Stimulated activated CD4-positive, alpha-beta T cell treated with anti-CD3 and anti-CD28 coated beads, Interleukin-1b, Interleukin-23, amount 100 ng/mL, for 4 hours (primary cell): ENCODE data around the gene ATG7.

ENCODE experiments used
- DNase-seq, 2 donors: peaks; one replicate each; pipeline ENCODE4 v3.0.0-alpha.2; 2020; ENCODE audit warnings: low read depth in 2 of 2

Gene ATG7

DNA sequence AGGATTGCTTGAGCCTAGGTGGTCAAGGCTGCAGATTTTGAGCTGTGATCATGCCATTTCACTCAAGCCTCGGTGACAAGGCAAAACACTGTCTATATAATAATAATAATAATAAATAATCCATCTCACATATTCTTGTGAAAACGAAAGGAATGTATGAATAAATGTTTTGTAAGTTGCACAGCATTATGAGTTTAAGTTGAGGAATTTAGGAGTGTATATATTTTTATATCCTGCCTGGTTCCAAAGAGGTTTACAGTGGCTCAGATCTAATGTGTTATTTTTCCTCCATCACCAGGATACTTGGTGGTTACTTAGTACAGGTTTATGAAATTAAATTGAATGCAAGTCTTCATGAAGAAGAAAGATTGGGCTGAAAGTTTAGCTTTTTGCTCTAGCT lies 77.2 kb downstream of the ATG7 start:
- DNase-seq: no peak

DNA sequence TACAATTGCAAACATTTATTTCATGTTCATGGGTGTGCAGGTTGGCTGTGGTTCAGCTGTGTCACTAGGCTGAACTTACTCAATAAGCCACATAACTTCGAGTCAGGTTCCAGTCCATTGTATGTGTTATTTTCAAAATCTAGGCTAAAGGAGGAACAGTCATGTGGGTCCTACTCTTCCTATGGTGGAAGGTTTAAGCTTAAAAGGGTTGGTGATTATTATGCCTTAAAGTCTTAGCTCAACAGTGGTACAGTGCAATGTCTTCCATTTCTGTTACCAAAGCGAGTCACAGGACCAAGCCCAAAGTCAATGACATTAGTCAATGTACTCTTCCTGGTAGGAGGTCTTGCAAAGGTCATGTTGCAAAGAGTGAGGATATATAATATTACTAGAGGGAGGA lies 78.2 kb downstream of the ATG7 start:
- no peak for DNase-seq

DNA sequence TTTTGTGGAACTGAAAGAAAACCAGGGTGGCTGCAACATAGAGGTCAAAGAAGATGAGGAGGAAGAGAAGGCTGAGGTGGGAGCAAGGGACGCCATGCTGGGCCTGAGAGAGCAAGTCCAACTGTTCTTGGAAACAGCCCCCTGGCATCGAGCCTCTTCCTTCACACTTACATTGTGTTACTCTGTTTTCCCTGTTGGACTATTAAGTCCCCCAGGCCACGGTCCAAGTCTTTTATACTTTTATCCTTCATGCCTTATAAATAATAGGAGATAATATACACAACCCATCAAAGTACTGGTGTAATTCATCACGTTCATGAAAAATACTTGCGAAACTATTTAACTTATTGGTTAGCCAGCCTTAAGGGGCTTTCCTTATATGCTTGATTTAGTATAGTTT lies 79.3 kb downstream of the ATG7 start:
- DNase-seq: no peak

DNA sequence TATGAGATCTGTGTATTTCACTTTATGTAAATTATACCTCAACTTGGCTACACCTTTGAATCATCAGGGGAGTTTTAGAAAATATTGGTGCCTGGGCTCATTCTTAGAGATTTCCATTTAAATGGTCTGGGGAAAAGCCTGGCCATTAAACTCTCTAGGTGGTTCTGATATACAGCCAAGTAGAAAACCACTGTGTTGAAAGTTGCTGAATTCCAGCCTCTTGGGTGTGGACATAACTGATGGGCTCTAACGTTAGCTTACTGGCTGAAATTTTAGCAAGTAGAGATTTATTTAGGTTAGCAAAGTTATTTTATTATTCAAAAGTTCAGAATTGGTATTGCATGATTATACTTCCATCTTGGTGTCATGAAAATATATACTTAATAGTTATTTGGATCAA lies 84.1 kb downstream of the ATG7 start:
- DNase-seq: no peak

DNA sequence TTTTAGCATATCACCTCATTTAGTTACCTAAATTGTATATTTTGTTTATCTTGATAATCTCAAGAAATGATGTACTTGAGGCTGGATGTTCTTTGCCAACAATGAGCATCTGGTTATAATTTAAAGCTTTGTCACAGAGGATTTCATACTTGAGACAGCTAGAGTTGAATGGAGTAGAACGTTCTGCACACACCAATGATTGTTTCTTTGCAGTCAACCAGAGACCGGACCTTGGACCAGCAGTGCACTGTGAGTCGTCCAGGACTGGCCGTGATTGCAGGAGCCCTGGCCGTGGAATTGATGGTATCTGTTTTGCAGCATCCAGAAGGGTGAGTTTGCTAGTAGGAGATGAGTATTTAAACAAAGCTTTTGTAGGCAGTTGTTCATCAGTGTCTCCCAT lies 90.4 kb downstream of the ATG7 start:
- no peak for DNase-seq

DNA sequence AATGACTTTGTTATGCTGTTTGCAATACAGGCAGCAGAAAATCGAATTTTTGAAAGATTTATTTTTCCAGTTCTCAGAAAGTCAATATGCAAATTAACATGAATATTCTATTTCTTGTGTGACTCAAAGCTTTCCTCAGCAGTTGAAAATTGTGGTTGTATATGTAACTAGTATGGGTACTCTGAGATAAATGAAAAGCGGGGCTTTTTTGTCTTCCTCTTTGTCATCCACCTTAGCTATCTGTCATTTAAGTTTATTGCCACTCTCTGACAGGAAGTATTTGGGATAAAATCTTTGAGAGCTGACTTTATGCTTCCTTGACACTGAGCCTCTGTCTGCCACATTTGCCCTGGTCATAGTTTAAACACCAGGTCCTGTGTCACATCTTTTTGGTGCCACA lies 91.5 kb downstream of the ATG7 start:
- no peak for DNase-seq

DNA sequence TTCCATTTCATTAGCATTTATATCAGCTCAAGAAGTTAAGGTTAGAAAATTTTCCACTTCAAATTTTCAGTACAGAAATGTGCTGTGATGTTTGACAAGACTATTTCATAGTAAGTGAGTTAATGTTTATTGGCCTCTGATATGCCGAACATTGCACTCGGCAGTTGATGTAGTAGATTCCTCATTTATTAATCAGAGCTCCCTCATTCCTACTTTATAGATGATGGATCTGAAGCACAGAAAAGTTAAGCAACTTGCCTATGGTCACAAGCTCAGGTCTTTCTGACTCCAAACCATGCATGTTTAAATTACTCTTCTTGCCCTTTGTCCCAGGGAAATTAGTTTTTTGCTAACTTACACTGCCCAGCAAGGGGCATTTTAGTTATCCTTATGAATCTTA lies 92.0 kb downstream of the ATG7 start:
- no peak for DNase-seq

DNA sequence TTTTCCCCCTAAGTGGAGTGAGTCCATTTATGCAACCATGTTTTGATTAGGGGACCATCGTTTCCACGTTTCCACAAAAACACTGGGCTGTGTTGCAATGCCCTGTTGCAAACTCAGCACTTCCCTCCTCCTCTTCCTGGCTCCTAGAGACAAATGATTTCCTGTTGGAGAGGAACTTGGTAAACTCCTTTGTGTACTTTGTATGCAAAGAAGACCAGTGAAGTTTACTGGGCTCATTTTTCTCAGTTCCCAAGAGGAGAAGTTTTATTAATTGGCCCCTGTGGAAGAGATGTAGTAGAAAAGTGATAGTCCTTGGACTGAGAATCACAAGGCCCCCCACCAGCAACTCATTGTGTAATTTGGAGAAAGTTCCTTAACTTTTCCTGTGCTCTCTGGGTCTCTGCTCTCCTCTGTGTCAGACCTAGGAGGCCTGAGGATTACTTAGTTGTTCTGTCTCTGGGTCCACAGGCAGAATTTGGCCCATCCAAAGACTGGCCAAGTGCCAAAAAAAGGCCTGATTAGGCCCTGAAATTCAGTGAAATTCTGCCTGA lies 95.0 kb downstream of the ATG7 start:
- no peak for DNase-seq

DNA sequence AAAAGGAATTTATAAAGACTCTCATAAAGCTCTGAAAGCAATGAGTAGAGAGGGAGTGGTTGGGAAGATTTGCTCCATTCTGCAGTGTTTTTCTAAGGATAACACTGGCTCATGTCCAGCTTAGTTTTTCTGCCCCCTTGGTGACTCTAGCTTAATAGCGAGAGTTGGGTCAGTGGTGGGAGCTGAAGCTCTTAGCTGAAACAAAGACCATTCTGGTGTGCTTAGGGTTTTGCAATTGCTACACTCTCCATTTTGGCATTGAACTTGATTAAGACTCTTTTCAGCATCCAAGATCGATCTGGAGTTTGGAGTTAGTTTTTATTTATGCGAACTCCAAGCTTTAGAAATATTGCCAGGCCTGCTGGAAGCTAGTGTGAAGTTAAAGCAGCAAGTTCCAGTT lies 98.0 kb downstream of the ATG7 start:
- DNase-seq: no peak

DNA sequence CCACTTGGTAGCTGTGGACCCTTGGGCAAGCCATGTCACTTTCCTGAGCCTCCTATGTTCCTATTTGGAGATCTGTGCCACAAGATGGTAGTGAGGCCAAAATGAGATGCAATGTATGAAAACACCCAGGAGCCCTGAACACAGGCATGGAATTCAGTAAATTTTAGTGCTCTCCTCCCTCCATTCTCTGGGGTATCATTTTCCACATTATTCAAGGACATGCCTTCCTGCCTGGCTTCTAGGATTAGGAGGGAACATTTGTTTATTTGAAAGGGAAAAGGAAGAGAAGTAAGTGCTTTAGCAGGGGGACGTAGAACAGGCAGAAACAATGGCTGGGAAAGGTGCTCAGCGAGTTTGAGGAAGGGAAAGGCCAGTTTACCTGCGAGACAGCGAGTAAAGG lies 98.8 kb downstream of the ATG7 start:
- DNase-seq: no peak

DNA sequence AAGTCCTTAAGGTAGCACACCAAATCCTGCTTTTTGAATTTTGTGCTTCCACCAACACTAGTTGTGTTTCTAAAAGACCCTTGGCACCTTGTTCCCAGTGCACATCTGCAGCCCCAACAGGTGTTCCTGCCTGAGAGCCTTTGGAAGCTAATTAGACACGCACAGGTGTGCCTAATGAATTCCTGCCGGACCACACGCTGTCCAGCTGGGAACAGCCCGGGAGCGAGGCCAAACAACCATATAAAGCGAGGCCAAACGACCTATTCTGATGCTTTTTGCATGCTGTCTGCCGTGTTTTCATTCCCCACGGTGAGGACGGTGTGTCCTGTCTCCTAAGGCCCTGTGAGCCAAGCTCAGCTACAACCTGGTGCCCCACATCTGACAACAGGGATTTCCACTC lies 99.5 kb downstream of the ATG7 start:
- no peak for DNase-seq

DNA sequence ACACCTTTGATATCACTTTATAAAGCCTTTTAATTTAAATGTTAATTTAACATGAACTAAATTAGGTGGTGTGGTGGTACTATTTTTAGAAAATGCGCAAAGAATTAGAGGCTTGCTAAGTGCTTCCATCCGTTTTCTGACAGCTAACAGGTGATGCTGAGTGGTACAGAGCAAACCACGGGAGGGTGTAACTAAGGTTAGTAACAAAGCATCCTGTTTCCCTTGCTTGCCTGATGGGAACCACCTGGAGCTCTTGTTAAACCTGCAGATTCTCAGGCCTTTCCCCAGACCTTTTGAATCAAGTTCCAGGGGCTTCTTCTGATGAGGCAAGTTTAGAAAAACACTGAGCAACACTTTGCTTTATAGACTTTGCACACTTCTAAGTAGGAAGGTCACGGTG lies 101.0 kb downstream of the ATG7 start:
- DNase-seq: no peak

DNA sequence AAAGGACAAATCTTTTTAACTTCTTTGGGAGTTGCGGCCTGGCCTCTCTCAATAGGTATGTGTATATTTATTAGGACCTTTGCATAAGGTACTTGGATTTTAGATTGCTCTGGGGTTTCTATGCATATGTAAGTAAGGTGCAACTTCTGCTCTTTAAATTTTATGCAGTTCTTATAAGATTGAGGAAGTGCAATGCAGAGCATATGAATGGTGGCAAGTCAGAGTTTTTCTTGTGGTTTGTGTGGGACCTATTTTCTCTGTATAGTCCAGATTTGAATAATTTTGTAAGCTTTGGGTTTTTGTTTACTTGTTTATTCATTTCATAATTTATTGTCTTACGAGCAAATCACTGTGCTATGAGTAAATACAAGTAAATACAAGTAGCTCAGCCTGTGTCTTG lies 101.5 kb downstream of the ATG7 start:
- no peak for DNase-seq

DNA sequence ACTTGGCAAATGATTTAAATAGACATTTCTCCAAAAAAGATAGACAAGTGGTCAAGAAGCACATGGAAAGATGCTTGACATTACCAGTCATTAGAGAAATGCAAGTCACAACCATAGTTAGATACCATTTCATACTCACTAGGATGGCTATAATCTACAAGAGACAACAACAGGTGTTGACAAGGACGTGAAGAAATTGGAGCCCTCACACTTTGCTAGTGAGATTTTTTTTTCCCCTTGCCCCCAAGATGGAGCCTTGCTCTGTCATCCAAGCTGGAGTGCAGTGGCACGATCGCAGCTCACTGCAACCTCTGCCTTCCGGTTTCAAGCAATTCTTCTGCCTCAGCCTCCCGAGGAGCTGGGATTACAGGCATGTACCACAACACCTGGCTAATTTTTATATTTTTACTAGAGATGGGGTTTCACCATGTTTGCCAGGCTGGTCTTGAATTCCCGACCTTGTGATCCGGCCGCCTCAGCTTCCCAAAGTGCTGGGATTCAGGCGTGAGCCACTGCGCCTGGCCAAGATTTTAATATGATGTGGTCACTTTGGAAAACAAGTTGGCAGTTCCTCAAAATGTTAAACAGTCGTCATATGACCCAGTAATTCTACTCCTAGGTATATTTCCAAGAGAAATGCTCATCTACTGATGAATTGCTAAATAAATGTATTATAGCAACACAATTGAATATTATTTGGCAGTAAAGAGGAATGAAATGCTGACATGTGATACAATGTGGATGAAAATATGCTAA lies 103.3 kb downstream of the ATG7 start:
- DNase-seq: no peak

DNA sequence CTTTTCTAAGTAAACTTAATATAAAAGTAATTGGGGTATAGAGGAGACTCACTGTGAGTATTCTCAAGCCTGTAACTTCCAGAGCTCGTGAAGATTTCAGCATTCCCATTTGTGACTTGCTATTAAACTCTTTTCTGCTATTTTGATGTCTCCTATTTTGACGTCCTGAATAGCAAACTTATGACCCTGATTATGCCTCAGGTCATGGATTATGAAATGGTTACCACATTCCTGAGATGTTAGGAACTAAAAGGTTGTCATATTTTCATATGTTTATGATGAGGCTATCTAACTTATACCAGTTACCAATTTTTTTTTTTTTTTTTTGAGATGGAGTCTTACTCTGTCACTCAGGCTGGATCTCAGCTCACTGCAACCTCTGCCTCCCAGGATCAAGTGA lies 105.5 kb downstream of the ATG7 start:
- no peak for DNase-seq

DNA sequence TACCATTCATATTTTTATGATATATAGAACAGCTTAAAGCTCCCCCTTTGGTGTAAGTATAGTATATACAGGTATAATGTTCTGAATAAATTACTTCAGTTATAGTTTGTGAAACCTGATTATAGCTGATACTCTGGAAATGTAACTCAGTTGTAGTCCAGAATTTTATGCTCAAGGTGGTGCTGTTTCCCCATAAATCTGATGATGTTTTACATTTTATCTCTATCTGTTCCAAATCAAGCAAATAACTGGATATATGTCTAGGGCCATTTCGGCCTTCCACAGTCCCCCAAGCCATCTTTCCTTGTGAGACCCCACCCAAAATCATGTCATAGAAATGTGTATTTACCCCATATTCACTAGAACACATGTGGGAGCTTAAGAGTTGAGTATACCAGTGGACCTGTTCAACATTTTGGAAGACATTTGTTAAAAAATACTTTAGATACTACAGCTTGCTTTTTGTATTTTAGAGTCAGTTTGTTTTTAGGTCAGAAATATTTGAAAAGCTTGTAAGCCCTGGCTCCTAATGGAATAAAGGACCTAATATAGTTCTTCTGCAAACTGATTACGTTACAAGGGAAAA lies 107.1 kb downstream of the ATG7 start:
- DNase-seq: no peak

DNA sequence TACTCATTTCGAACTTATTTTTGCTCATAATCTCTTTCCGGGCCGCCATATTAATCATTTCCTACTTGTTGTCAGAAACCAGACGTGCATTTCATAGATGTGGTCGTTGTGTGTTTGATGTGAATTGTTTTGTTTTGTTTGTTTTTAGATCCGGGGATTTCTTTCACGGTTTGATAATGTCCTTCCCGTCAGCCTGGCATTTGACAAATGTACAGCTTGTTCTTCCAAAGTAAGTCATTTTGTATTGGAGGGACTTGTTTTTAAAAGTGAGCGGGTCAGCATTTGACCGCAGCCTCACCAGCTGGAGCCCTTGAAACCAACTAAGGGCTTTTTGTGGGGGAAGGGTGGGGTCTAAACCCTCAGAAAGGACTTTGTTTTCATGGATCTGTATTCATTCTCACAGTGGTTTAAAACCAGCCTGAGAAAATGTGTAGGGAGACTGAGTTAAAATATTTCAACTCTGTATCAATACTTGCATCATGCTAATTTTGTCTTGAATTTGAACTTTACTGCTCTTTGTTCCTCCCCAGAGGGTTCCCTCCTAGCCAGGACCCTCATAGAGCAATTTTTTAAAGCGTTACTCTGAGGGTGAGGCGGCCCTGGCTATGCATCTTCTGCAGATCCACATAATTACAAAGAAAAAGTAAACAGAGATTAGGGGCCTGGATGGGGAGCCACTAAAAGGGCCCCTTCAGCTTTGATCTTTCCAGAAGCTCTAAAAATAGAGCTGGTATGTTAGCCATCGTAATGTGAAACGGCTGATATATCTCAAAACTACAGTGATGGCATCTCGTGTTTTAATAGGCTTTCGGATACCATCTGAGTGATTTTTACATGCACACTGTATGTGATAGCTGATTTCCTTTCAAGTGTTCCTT lies 107.9 kb downstream of the ATG7 start:
- DNase-seq: no peak

DNA sequence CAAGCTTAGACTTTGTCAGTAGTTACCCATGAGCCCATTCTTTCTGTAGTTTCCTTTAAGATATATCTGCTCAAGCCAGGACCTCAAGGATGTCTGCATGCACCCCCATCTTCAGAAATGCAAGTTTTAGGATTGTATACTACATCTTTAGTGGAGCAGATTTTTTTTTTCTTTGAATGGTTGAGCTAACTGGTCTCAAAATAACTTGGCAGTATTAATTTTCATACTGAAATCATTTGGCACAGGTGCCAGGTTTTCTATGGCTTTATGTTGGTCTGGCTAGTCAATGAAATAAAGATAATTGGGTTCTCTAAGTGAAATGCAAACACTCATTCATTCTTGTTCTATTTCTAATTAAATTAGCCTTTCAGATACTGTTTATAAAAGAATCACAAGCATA lies 108.9 kb downstream of the ATG7 start:
- DNase-seq: no peak

DNA sequence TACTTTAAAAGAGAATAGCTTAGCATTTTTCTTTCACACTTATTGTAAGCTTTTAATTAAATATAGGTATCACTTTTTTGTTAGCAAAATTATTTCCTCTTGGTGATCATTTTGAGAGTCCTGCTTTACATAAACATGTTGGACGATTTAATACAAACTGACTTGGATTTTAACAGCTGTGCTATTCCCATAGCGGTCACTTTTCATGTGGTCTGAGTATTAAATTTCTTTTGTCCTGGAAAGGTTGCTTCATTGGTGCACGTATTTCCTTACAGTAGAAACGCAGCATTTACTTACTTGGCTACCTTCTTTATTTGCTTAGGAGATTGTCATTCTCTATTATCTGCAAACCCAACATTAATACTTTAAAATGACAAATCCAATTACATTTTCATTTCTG lies 109.4 kb downstream of the ATG7 start:
- no peak for DNase-seq

DNA sequence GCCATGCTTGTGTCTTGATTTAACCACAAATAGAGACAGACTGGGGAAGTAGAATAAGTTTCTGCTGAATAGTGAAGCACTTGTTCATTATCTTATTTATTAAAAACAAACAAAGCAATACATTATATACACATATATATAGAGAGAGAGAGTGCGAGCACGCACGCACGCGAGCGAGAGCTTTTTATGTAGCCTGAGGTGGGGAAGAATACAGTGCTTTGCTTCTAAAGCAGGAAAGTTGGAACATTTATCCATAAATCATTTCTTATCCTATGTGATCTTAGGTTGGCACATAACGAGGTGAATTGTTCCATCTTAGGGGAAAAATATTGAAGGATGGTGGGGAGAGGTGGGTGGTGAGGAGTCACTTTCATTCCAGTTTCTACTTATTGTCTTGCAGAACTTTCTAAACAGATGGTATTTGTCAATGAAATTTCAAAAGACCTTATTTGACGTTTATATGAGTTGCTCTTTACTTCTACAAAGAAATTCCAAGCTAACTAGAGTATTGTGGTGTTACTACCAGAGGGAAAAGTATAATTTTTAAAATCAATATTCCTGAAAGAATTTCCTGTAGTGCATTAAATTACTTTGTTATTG lies 110.0 kb downstream of the ATG7 start:
- DNase-seq: no peak

DNA sequence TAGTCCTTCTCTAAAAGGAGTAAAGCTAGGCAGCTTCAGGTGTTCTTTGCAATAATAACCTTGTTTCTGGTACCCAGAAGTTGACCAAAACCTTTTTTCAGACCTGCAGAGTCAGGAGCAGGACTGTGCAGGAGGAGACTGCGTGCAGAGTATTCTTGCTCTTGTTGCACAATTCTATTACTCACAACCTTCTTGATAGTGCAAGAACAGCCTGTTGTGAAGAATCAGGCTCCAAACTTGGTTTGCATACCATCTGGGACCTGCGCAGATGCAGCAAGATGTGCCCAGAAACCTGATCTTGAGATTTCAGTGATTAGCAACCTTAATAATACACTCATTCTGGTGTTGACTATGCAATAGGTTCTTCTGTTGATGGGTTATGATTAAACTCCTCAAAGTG lies 111.9 kb downstream of the ATG7 start:
- DNase-seq: no peak

DNA sequence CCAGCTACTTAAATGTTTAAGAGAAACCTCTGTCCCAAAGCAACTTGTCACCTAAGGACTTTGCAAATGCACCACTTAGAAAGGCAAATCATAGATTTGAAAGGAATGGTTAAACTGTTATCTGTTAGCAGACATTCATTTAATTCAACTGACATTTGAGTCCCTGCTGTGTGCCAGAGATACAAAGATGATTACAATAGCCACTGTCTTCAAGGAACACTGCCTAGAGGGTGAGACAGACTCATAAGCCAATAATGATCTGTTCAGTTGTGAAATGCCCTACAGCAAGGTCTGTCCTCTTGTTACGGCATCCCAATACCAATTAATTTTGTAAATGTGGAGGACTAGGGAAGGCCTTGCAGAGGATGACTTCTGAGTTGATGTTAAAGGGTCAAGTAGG lies 113.1 kb downstream of the ATG7 start:
- DNase-seq: no peak
